RCC 7860 (cell line): ENCODE results near the gene CD180.
A peak's percentile ranks its signal among the peaks of the same experiment; 100 is the strongest.

Source experiments
- DNase-seq: peaks from one replicate; pipeline ENCODE4 v3.0.0-alpha.2; 2015; ENCODE audit warnings: low spot score
- FAIRE-seq: peaks from 2 replicates; lab custom pipeline; 2012; peaks lifted over from hg19 to GRCh38; lab: Jason Lieb, UNC

The CD180 gene

GRCh38 chr5:67196537-67197059, at the start of gene CD180:
Gene CD180, minus strand, starts transcription at chr5:67196799. Its CDS starts 158 bp downstream, at chr5:67196641.
- DNase-seq (no peak), FAIRE-seq (no peak)

DNA sequence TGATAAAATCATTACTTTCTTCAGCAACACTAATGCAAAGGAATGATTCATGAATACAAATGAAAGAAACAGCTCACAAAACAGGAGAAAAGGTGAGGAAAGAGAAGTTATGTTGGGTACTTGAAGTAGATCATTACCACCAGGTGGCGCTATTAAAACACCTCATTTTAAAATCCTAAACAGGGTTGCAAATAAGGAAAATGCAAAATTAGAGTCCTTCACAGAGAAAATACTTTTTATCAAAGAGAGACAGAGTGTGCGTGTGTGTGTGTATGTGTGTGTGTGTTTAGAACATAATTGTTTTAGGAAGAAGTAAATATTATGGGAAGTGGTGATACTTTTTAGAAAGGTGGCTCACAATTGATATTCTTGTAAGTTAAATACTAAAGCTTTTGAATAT, 49.5 kb upstream of the CD180 start:
- peak; percentile 16 for DNase-seq
- no peak for FAIRE-seq

DNA sequence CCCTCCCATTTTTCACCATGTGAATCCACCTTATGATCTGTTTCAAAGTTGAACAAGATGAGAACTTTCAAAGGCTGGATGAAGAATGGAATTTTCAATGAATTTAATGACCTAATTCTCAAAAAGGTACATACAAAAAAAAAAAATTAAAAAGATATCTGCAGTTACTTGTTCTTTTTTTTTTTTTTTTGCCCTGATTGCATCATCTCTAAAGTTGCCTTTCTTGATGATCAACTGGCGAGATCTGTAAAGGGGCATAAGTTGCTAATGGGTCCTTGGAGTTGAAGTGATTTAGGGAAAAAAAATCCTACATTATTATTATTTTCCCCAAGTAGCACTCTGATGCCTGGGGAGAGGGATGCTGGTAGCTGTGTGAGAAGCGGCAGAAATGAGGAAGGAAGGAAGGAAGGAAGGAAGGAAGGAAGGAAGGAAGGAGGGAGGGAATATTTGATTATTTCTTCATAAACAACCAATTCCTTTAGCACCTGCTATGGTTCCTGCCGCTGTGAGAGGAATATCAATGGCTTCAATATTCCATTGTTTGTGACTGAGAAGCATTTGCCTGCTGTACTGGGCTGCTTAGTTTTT, 48.8 kb upstream of the CD180 start:
- FAIRE-seq (no peak), DNase-seq (no peak)

DNA sequence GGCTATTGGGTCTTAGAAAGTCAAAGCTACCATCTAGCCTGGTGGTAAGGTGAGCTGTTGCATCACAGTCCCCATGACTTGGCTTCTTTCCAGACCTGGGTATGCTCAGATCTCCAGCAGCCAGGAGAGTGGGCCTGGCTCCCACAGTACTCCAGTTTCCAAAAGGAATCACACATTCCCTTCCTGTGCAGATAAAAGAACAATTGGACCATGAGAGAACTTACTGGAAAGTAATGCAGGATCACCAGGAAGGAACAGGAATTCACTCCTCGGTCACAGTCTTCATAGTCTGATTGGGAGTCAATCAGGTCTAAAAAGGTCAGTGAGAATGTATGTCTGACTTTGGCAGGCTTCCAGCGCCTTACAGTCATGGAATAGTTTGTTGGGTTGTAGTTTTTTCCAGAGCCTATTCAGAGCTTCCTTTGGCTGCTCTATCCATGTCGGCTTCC, 47.8 kb upstream of the CD180 start:
- no peak for DNase-seq
- no peak for FAIRE-seq

GRCh38 chr5:67243944-67244343, 47.3 kb upstream of the CD180 start:
- FAIRE-seq: no peak

DNA sequence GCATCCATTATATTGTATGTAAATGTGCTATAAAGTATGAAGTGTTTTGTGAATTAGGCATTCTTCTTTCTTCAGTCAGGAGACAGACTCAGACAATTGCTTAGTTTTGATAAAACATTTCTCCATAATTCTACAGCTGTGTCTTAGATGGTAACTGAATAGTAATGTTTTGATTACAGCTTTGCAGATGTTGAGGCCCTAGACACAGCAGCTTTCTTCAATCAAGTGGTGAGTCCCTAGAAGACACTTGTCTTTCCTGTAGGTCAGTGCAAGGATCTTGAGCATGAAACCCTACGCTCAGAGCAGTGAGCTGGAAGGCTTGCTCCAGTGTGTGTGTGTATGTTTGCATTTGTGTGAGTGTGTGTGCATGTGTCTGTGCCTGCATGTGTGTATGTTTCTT, 46.8 kb upstream of the CD180 start:
- DNase-seq (no peak), FAIRE-seq (no peak)

More at GRCh38 chr5:67243944-67244343, 47.3 kb upstream of the CD180 start:
- no peak for DNase-seq

GRCh38 chr5:67241326-67241725, 44.7 kb upstream of the CD180 start:
- DNase-seq (no peak), FAIRE-seq (no peak)

DNA sequence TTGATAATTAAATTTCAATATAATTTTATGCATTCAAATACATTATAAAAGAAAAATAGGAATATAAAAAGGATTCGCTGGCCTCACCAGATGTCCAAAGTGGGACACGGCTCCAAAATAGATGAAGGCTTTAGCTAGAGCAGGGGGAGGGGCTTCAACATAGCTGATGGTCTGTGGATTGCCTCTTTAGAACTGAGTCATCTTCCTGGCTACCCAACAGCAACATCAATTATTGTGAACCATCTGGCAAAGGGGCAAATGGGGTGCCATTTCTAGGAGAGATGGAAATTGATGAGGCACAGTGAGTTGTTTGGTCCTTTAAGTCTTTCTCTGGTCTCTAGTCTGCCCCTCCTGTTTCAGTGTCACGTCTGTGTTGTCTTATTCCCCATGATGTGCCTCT, 44.2 kb upstream of the CD180 start:
- no peak for DNase-seq
- FAIRE-seq: no peak

GRCh38 chr5:67240065-67240464, 43.5 kb upstream of the CD180 start:
- no peak for DNase-seq
- FAIRE-seq: no peak

- DNase-seq (no peak), FAIRE-seq (no peak)
These were observed 41.6 kb upstream of the CD180 start for GRCh38 chr5:67238191-67238590.

DNA sequence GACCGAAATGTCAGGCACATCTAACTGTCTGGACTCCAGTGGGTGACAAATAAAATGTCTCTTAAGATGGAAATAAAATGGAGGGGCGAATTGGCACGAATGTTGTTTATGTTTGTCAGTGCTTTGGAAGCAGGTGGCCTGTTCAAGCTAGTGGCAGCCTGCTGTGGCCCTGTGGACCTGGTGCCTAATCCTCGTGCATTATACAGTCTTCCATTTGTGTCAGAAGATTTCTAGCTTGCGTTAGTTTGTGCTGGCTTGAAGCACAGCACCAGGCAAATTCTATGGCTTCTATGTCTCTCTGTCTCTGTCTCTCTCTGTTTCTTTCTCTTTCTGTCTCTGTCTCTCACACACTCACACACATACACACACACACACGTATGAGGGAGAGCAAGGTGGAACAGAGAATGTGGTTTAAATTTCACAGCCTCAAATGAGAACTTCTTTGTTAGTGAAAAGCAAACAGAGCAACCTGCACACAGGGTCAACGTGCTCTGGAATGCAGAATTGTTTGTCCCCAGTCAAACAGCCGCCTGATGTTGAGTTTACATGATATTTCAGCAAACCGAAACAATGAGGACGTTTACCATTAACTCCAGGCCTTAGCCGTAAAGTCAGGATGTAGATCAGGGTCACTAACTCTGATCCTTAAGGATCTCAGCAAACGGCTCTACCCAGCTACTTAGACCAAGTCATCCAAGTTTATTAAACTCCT, 39.0 kb upstream of the CD180 start:
- FAIRE-seq (no peak), DNase-seq (no peak)

GRCh38 chr5:67234671-67235176, 38.1 kb upstream of the CD180 start:
- DNase-seq (peak; percentile 13), FAIRE-seq (no peak)

- FAIRE-seq (no peak), DNase-seq (no peak)
These were observed 36.5 kb upstream of the CD180 start for GRCh38 chr5:67233075-67233474.

- no peak for FAIRE-seq
- no peak for DNase-seq
These were observed 26.6 kb upstream of the CD180 start for GRCh38 chr5:67223211-67223610.

DNA sequence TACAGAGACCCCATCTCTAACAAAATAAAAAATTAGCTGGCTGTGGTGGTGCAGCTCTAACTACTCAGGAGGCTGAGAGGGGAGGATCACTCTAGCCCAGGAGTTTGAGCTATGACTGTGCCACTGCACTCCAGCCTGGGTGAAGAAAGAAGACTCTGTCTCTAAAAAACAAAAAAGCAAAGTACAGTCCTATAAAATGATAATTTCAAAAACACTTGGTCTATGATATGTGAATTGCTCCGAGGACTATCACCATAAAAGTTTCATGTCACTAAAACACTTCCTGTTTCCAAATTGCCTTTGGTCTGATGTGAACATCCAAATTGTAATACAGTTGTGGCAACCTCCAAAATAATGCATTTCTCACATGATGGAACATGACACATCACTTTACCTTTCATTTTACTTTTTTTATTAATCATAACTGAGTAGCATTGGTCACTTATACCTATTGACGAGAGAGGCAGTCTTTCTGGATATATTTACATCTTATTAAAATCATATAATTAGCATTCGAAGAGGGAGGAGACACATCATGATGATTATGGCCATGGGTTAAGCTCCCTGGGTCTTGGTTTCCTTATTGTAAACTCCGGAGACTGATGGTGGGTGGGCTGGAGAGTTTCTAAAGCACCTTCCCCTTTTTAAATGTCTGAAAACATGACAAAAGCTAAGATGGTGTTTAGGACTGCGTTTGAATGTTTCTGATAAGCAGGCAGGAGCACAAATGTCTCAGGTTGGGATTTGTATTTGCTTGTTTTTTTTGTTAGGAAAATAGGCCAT, 25.8 kb upstream of the CD180 start:
- FAIRE-seq: no peak

GRCh38 chr5:67221487-67222242, 25.1 kb upstream of the CD180 start:
- DNase-seq (no peak), FAIRE-seq (no peak)

More for the DNA sequence above, 25.8 kb upstream of the CD180 start:
- no peak for DNase-seq

DNA sequence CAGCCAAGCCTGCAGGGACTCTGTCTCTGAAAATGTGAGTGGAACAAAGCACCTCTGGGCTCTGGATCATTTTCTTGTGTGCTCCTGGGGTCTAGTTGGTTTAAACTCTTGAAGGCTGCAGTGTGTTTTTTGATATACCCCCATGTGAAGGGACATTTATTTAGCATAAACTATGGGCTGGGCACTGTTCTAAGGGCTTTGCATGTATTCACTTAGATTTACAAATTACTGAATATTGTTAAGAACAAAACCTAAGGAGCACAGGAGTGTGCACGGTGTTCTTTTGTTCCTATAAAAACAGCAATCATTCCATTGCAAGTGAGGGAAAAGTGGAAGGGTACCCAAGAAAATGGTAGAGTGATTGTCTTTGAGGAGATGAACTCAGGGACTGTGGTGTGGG, 20.0 kb upstream of the CD180 start:
- FAIRE-seq: no peak

DNA sequence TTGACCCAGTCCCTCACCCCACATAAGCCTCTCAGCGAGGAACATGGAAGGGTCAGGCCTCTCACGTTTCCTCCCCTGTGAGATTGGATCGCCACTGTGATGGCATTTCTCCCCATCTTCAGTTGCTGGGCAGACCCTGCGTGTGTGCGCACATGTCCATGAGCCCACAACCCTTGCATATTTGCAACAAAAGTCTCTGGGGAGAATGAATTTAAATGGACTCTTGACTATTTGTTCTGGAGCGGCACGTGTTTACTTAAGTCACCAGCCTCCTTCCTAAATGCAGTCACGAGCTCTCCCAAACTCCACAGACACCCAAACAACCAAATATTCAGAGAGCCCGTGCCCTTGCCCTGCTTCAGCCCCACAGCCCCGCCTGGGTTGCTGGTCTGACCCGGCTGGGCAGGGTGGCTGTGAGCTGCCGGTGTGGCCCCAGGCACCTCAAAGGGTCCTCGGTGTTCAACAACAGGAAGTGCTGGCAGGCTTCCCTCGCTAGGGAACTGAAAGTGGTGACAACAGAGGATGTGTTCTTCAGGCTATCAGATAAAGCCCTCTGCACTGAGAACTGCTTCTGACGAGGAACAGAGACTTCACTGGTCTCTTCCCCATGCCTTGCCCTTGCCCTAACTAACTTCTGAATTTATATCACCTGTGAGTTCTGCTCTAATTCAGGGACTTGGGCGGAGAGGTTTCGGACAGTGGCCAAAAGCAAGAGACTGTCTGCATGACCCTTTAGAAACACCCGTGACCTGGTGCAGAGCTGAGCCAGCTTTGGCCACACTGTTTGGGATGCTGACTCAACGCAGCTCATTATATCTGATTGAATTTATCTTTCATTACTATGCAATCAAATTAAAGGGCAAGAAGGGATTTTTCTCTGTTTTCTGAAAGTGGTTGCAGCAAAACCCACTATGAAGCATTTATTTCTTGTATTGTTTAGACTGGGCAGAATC, 19.2 kb upstream of the CD180 start:
- FAIRE-seq: no peak

More for the DNA sequence above, 20.0 kb upstream of the CD180 start:
- no peak for DNase-seq

DNA sequence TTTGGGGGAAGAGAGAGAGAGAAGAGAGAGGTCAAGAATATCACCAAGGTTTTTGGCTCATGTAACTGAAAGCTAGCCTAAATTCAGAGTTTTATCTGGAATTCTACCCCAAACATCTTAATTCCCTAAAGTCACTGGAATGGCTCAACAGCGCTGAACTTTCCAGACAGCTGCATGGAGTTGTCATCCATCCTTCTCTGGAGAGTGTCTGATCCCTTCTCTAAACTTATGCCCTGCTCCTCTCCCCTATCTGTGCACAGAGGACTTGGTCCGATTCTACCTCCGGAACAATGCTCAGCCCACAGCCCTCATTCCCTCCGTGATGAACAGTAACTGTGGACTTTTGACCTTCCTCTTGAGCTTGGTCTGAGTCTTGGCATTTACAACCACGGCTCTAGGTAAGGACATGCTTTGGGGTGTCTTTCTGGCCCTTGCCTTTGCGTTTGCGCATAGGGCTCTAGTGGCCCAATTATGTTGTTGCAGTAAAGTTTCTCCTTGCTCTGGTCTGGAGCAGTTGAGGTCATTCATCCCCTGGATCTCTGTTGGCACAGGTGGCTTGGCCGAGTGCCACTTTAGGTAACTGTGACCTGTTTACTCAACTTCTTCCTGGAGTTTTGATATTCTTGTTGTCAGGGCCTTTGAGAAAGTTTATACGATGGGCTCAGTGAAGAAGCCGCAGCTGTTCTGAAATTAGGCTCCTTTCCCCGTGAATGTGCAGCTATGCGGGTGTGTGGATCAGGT, 18.3 kb upstream of the CD180 start:
- FAIRE-seq: no peak

More for the DNA sequence above, 19.2 kb upstream of the CD180 start:
- no peak for DNase-seq

More for the DNA sequence above, 18.3 kb upstream of the CD180 start:
- no peak for DNase-seq
